BJ (cell line): ENCODE data around the gene SDR42E1. TPM values are rescaled to one million over a fixed set of nuclear protein-coding genes. Genes with fewer than 3 reads are reported as not detected.

ENCODE experiments used
- CTCF ChIA-PET: fragments of 350-600 bp; formaldehyde crosslinking; extraction: SDS; loops from one replicate; lab custom pipeline; 2021; ENCODE audit warnings: antibody characterized with exemption, inconsistent platforms; lab: Yijun Ruan, JAX
- POLR2A ChIA-PET: fragments of 300-600 bp; sonication (Branson Sonifier 250); formaldehyde crosslinking; extraction: SDS; loops from one replicate; lab custom pipeline; 2021; ENCODE audit warnings: antibody characterized with exemption; lab: Charles Lee
- DNase-seq: peaks from one replicate; pipeline ENCODE4 v3.0.0-alpha.2; 2011; ENCODE audit warnings: low read depth
- H3K27me3 ChIP-seq: 2 replicates; pipeline ENCODE4 v1.6.0; 2011; ENCODE audit warnings: low read length; ENCODE audit not compliant: control insufficient read depth, insufficient read depth
- H3K36me3 ChIP-seq: 2 replicates; pipeline ENCODE4 v1.5.1; 2011; ENCODE audit warnings: low read length; ENCODE audit not compliant: control insufficient read depth, insufficient read depth
- H3K4me3 ChIP-seq: 2 replicates; pipeline ENCODE4 v1.5.1; 2011; ENCODE audit warnings: low read depth, mild to moderate bottlenecking, control low read depth, low read length
- polyA plus RNA-seq: library from polyadenylated mRNA; depleted of rRNA; stranded (reverse); fragments of >200 nt; gene quantifications from 2 replicates; pipeline ENCODE4 v1.2.3, GENCODE V29; 2011
- TF ChIP-seq, protein P1 (sequence below): IDR thresholded peaks from 2 replicates; pipeline ENCODE4 v1.5.1; 2011; ENCODE audit warnings: low read depth, mild to moderate bottlenecking, control low read depth, inconsistent platforms, low read length, moderate library complexity; ENCODE audit not compliant: insufficient read depth

Gene SDR42E1
- polyA plus RNA-seq, 1 experiment = 0.44 TPM

DNA sequence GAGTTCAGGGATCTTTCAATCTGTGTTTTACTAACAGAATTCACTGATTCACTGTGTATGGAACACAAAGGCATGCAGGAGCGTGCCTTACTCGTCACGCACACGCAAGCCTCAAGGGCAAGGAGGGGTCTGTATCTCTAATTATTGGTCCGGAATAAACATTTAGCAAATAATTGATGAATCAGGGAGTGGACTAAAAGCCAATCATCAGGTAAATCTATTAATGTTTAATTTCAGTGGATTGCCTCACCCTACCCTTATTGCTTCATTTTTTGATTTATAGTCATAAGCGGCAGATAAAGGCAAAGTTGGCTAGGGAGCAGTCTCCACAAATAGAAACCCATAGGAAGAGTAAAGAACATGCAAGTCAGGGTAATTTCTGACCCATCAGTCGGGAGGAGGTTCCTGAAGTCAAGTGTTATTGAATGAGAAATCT, 16.4 kb upstream of the SDR42E1 start:
- no peak for DNase-seq
- H3K36me3 ChIP-seq = no peaks in the 10 kb centered on the region
- TF ChIP-seq, protein P1, sequence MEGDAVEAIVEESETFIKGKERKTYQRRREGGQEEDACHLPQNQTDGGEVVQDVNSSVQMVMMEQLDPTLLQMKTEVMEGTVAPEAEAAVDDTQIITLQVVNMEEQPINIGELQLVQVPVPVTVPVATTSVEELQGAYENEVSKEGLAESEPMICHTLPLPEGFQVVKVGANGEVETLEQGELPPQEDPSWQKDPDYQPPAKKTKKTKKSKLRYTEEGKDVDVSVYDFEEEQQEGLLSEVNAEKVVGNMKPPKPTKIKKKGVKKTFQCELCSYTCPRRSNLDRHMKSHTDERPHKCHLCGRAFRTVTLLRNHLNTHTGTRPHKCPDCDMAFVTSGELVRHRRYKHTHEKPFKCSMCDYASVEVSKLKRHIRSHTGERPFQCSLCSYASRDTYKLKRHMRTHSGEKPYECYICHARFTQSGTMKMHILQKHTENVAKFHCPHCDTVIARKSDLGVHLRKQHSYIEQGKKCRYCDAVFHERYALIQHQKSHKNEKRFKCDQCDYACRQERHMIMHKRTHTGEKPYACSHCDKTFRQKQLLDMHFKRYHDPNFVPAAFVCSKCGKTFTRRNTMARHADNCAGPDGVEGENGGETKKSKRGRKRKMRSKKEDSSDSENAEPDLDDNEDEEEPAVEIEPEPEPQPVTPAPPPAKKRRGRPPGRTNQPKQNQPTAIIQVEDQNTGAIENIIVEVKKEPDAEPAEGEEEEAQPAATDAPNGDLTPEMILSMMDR = no peak
- H3K4me3 ChIP-seq = no peak overlapping the region
- ChIA-PET POLR2A (no interaction called here), CTCF (interaction anchor here (0.6 to 0.7 kb wide), 2 partner anchors 11 to 204 kb away, joined by 3 read pairs; no protein-coding TSS in a partner anchor)
- H3K27me3 ChIP-seq = peaks cover 2% of the 10 kb centered on the region

DNA sequence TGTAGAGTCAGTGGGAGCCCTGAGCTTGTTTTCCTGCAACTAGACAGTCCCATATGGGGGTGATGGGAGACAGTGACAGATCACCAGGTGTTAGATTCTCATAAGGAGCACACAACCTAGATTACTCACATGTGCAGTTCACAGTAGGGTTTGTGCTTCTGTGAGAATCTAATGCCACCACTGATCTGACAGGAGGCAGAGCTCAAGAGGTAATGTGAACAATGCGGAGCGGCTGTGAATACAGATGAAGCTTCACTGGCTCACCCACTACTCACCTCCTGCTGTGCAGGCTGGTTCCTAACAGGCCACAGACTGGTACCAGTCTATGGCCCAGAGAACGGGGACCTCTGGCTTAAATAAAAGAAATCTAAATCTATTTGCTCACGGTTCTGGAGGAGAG, 13.6 kb upstream of the SDR42E1 start:
- Histone ChIP-seq H3K27me3 (peaks cover 2% of the 10 kb centered on the region), H3K4me3 (no peak overlapping the region), H3K36me3 (no peaks in the 10 kb centered on the region)
- DNase-seq = no peak
- ChIA-PET POLR2A (interaction anchor here (0.6 kb wide), 1 partner anchor 112 kb away, joined by 3 read pairs; no protein-coding TSS in a partner anchor), CTCF (interaction anchor here (1.8 kb wide), 1 partner anchor 205 kb away, joined by 5 read pairs; no protein-coding TSS in a partner anchor)
- TF ChIP-seq, protein P1 = no peak

DNA sequence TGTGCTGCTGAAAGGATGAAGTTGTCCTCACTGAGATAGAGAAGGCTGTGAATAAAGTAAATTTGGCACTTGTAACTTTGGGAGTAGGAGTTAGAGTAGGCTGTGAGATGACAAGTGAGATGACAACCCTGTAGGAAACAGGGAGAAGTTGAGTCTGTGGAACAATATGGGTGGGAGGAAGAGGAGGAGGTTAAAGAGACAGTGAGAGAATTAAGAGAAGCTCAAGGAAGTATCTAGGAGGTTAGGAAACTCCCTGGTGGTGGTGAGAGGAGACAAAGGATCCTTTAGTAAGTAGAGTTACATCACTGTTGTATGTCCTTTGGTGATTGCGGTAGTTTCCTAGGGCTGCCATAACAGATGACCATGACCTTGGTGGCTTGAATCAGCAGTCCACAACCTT, 13.0 kb upstream of the SDR42E1 start:
- CTCF ChIA-PET = interaction anchor here (0.9 to 1.8 kb wide), 2 partner anchors 8 to 206 kb away, joined by 3 to 5 read pairs; no protein-coding TSS in a partner anchor
- peaks cover 2% of the 10 kb centered on the region for H3K27me3 ChIP-seq
- TF ChIP-seq, protein P1 = no peak
- DNase-seq = no peak
- POLR2A ChIA-PET = no interaction called here
- no peaks in the 10 kb centered on the region for H3K36me3 ChIP-seq
- no peak overlapping the region for H3K4me3 ChIP-seq

DNA sequence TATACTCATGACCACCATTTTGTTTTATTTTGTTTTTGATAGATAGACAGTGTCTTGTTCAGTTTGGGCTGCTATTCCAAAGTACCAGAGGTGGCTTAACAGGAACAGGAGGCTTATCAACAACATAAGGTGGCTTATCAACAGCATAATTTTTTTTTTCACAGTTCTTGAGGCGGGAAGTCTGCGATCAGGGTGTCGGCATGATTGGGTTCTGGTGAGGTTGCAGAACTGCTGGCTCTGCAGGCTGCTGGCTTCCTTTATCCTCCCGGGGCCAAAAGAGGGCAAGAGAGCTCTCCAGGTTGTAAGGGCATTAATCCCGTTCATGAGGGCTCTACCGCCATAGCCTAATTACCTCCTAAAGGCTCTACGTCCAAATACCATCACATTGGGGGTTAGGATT, 11.9 kb upstream of the SDR42E1 start:
- TF ChIP-seq, protein P1 = no peak
- Histone ChIP-seq H3K27me3 (peaks cover 2% of the 10 kb centered on the region), H3K4me3 (no peak overlapping the region), H3K36me3 (no peaks in the 10 kb centered on the region)
- POLR2A ChIA-PET = no interaction called here
- DNase-seq = no peak
- CTCF ChIA-PET = interaction anchor here (0.6 to 1.2 kb wide), 2 partner anchors 10 to 162 kb away, joined by 3 to 4 read pairs; no protein-coding TSS in a partner anchor

DNA sequence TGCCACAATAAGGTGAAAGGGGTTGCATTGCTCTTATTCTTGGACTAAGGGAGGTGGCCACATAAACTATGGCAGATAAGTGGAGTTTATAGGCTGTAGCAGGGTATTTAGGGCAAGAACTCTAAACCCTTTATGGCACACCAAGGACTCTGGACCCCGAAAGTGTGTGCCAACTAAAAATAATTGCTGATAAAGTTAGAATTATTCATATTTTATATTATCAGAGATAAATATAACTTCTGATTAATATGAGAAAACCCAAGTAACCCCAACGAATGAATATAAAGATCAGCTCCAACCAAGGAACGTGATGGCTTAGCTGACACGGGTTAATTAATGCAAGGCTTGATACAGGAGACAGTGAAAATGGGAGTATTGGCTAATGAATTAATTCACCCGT, 8.8 kb upstream of the SDR42E1 start:
- ChIA-PET CTCF (interaction anchor here (2.8 kb wide), 1 partner anchor 210 kb away, joined by 12 read pairs; no protein-coding TSS in a partner anchor), POLR2A (no interaction called here)
- H3K36me3 ChIP-seq = no peaks in the 10 kb centered on the region
- no peak overlapping the region for H3K4me3 ChIP-seq
- TF ChIP-seq, protein P1 = no peak
- no peak for DNase-seq
- H3K27me3 ChIP-seq = peaks cover 2% of the 10 kb centered on the region; the same call in 1 of the 2 replicates
